SK-N-SH (cell line): ENCODE data around the gene C12orf75. TPM values are rescaled to one million over a fixed set of nuclear protein-coding genes. Genes with fewer than 3 reads are reported as not detected.
A peak's percentile ranks its signal among the peaks of the same experiment; 100 is the strongest.

Source experiments
- CTCF ChIA-PET: fragments of 300-600, 350-600 bp; formaldehyde crosslinking; extraction: SDS; loops from one replicate; lab custom pipeline; 2021; lab: Yijun Ruan, JAX
- POLR2A ChIA-PET: fragments of 350-600 bp; sonication (Branson Sonifier 250); formaldehyde crosslinking; extraction: SDS; loops from one replicate; lab custom pipeline; 2020; ENCODE audit warnings: antibody characterized with exemption, inconsistent platforms; lab: Yijun Ruan, JAX
- DNase-seq: peaks from one replicate; pipeline ENCODE4 v3.0.0; 2012
- H2AFZ ChIP-seq: fragments of 200-600 bp; sonication (generic); 2 replicates; pipeline ENCODE4 v1.8.1; 2016; ENCODE audit warnings: antibody characterized with exemption, mild to moderate bottlenecking, low read depth
- H3F3A ChIP-seq: fragments of 200-600 bp; sonication (generic); replicated peaks from 2 replicates; pipeline ENCODE3; 2016; ENCODE audit warnings: antibody characterized with exemption, mild to moderate bottlenecking; ENCODE audit not compliant: insufficient read depth
- H3K27ac ChIP-seq, 2 experiments: fragments of 200-500 bp in 1 of 2; fragments of 200-600 bp in 1 of 2; sonication (Bioruptor generic) in 1 of 2; sonication (generic), shearing (Covaris generic) in 1 of 2; 2 replicates each; pipeline versions ENCODE4 v1.5.1 to v1.6.1; 2014 to 2016; ENCODE audit warnings: low read depth in 2 of 2, inconsistent platforms in 1 of 2, low read length in 1 of 2, mild to moderate bottlenecking in 1 of 2, mixed read lengths in 1 of 2
- H3K27me3 ChIP-seq: fragments of 200-600 bp; sonication (generic), shearing (Covaris generic); 2 replicates; pipeline ENCODE4 v1.6.1; 2016; ENCODE audit warnings: mixed run types; ENCODE audit not compliant: insufficient read depth
- H3K36me3 ChIP-seq, 2 experiments: fragments of 200-500 bp in 1 of 2; fragments of 200-600 bp in 1 of 2; sonication (Bioruptor generic) in 1 of 2; sonication (generic) in 1 of 2; replicated peaks in 1 of 2; 2 replicates each; pipeline versions ENCODE3 to v1.5.1; 2014 to 2016; ENCODE audit warnings: low read length in 1 of 2, mild to moderate bottlenecking in 1 of 2; ENCODE audit not compliant: insufficient read depth in 2 of 2, control insufficient read depth in 1 of 2
- H3K4me1 ChIP-seq, 2 experiments: fragments of 200-500 bp in 1 of 2; fragments of 200-600 bp in 1 of 2; sonication (Bioruptor generic) in 1 of 2; sonication (generic), shearing (Covaris generic) in 1 of 2; 2 replicates each; pipeline versions ENCODE4 v1.5.1 to v1.6.1; 2014 to 2016; ENCODE audit warnings: low read depth in 1 of 2, low read length in 1 of 2, mixed run types in 1 of 2; ENCODE audit not compliant: insufficient read depth in 2 of 2, control insufficient read depth in 1 of 2
- H3K4me2 ChIP-seq: fragments of 200-600 bp; sonication (generic), shearing (Covaris generic); 2 replicates; pipeline ENCODE4 v1.6.1; 2017; ENCODE audit warnings: mixed run types
- H3K4me3 ChIP-seq, 2 experiments: fragments of 200-500 bp in 1 of 2; fragments of 200-600 bp in 1 of 2; sonication (Bioruptor generic) in 1 of 2; sonication (generic), shearing (Covaris generic) in 1 of 2; 2 replicates each; pipeline versions ENCODE4 v1.5.1 to v1.8.1; 2014 to 2016; ENCODE audit warnings: low read depth in 2 of 2, inconsistent platforms in 1 of 2, low read length in 1 of 2, mild to moderate bottlenecking in 1 of 2, mixed read lengths in 1 of 2, moderate library complexity in 1 of 2
- H3K79me2 ChIP-seq: fragments of 200-600 bp; sonication (generic); 2 replicates; pipeline ENCODE4 v1.8.1; 2017; ENCODE audit warnings: mild to moderate bottlenecking; ENCODE audit not compliant: insufficient read depth
- H3K9ac ChIP-seq: fragments of 200-600 bp; sonication (generic); 2 replicates; pipeline ENCODE4 v1.6.1; 2017; ENCODE audit warnings: mixed run types
- H3K9me2 ChIP-seq: fragments of 200-600 bp; sonication (generic); 2 replicates; pipeline ENCODE4 v1.6.1; 2017; ENCODE audit warnings: mixed run types
- H3K9me3 ChIP-seq: fragments of 200-600 bp; sonication (generic); 2 replicates; pipeline ENCODE4 v1.6.1; 2017; ENCODE audit warnings: mixed run types, mild to moderate bottlenecking, moderate library complexity
- H4K20me1 ChIP-seq: fragments of 200-600 bp; sonication (generic); 2 replicates; pipeline ENCODE4 v1.6.1; 2017; ENCODE audit warnings: mild to moderate bottlenecking, mixed run types; ENCODE audit not compliant: insufficient read depth
- ELF1 ChIP-seq: IDR thresholded peaks from 2 replicates; pipeline ENCODE4 v1.4.0; 2012
- FOXM1 ChIP-seq: IDR thresholded peaks from 2 replicates; pipeline ENCODE4 v1.4.0; 2012; ENCODE audit warnings: low read depth, mild to moderate bottlenecking
- GATA2 ChIP-seq: sonication (generic); formaldehyde crosslinking; IDR thresholded peaks from 2 replicates; pipeline ENCODE4 v1.5.0; 2020; ENCODE audit warnings: mild to moderate bottlenecking, missing genetic modification reagents
- NRF1 ChIP-seq: IDR thresholded peaks from 2 replicates; pipeline ENCODE4 v1.6.1; 2012; ENCODE audit warnings: low read depth, mild to moderate bottlenecking, low read length
- RCOR1 ChIP-seq: fragments of 150-350 bp; IDR thresholded peaks from 2 replicates; pipeline ENCODE4 v1.6.1; 2017; ENCODE audit warnings: antibody characterized with exemption, low read length
- RXRA ChIP-seq: IDR thresholded peaks from 2 replicates; pipeline ENCODE4 v1.4.0; 2012; ENCODE audit warnings: low read depth, mild to moderate bottlenecking, borderline replicate concordance
- SIN3A ChIP-seq: IDR thresholded peaks from 2 replicates; pipeline ENCODE4 v1.6.1; 2012; ENCODE audit warnings: low read depth, mild to moderate bottlenecking, low read length, moderate library complexity, borderline replicate concordance
- WGBS: methylation state at CpG from one replicate; pipeline ENCODE4 v1.1.6; 2017; ENCODE audit warnings: low lambda C conversion rate; 5-methylcytosine and 5-hydroxymethylcytosine counted together
- polyA plus RNA-seq, 3 experiments: library from polyadenylated mRNA; depleted of rRNA; stranded (reverse); fragments of >200 nt; gene quantifications; 2 replicates each; pipeline ENCODE4 v1.2.3, GENCODE V29; 2012
- TF ChIP-seq, protein P1 (sequence below): IDR thresholded peaks from 2 replicates; pipeline ENCODE4; 2012
- TF ChIP-seq, protein P2 (sequence below): fragments of 200-600 bp; sonication (generic); IDR thresholded peaks from 2 replicates; pipeline ENCODE4 v1.6.1; 2017; ENCODE audit warnings: antibody characterized with exemption, mild to moderate bottlenecking, moderate library complexity
- TF ChIP-seq, protein P3 (sequence below): IDR thresholded peaks from 2 replicates; pipeline ENCODE4 v1.4.0; 2012; ENCODE audit warnings: low read depth, borderline replicate concordance

Gene C12orf75
- polyA plus RNA-seq, 1 of the 3 experiments (the other 2 are of a cell fraction), result 221 TPM

DNA sequence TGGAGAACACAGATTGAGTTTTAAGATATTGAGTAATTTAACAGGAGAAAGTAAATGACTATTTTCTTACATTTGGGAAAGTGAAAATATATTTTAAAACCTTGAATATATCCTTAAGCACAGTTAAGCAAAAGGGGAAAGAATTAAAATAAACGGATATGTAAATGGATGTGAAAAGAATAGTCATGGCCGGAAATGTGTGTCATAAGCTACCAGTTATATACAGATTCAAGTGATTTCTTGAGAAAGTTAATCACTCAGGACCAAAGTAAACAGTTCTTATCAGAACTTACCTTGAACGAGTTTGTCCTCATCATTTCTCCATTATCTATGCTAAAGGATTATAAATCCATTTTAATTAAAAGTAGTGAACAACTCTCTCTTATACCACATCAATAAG is 33.4 kb downstream of the C12orf75 start:
- no peak overlapping the region for H3K9ac ChIP-seq
- H4K20me1 ChIP-seq, result peaks cover 50% of the 10 kb centered on the region
- POLR2A ChIA-PET, result no interaction called here
- H3F3A ChIP-seq, result peaks cover 40% of the 10 kb centered on the region
- H3K36me3 ChIP-seq, result peaks cover 34 to 89% of the 10 kb centered on the region in 2 experiments
- H3K4me3 ChIP-seq, result no peak overlapping the region
- H3K79me2 ChIP-seq, result peaks cover 100% of the 10 kb centered on the region
- H3K9me3 ChIP-seq, result no peaks in the 10 kb centered on the region
- no peaks in the 10 kb centered on the region for H3K9me2 ChIP-seq
- no peak overlapping the region for H3K4me2 ChIP-seq
- H3K4me1 ChIP-seq, result no peaks in the 10 kb centered on the region
- 94% methylated on average over 3 of the region's 3 CpGs for WGBS
- H2AFZ ChIP-seq, result no peak overlapping the region
- no peaks in the 10 kb centered on the region for H3K27me3 ChIP-seq
- CTCF ChIA-PET, result interaction anchor here (0.8 kb wide), 1 partner anchor 20 kb away, joined by 3 read pairs; no protein-coding TSS in a partner anchor
- DNase-seq, result no peak
- TF ChIP-seq FOXM1 (no peak), RCOR1 (no peak), GATA2 (CRISPR knock-in tag) (no peak), ELF1 (no peak), NRF1 (no peak)
- no peak overlapping the region; a peak in 1 of 4 replicates for H3K27ac ChIP-seq

DNA sequence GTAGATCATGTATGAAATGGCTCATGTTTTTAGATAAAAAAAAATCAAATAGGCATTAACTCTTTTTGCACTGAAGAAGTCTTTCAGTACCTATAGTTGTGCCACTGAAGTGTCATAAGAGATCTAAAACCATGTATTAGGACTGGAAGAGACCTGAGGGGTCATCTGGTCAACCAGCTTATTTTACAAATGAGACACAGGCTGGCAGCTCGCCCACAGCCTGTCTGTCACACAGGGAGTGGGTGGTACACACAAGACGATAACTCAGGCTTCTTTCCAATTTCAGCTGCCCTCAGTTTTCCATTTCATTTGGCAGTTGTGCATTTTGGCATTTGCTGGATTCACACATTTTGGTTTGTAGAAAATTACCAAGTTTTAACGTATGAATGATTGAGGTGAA is 34.7 kb downstream of the C12orf75 start:
- POLR2A ChIA-PET, result no interaction called here

DNA sequence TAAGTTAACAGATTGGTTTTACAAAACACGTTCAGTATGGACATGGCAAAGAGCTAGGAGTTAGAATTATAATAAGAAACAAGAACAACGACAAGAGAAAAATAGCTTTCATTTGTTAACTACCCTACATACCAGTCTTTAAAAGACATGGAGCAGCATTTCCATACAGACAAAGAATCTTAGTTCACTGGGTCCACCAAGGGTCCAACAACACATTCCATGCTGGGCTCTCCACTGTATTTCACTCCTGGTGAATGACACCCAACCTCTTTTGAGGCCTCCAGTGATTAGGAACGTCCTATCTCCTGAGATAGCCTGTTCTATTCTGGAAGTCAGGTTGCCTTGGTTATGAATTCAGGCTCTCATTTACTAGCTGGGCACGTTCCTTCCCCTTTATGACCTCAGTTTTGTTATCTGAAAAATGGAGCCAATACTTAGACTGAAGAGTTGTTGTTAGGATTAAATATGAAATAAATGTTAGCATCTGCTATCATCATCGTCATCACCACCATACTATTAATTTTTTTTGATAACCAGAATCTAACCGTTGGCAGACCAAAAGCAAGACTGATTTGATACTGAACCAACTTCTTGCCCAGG is 37.7 kb downstream of the C12orf75 start:
- Histone ChIP-seq H3K27ac (no peak overlapping the region), H3K27me3 (no peaks in the 10 kb centered on the region), H3K36me3 (peaks cover 43 to 96% of the 10 kb centered on the region in 2 experiments), H3K9me3 (no peaks in the 10 kb centered on the region), H3K79me2 (peaks cover 91% of the 10 kb centered on the region), H2AFZ (no peak overlapping the region), H4K20me1 (peaks cover 17% of the 10 kb centered on the region; the same call in 1 of the 2 replicates), H3K4me3 (no peak overlapping the region), H3K9ac (no peak overlapping the region), H3K4me2 (no peak overlapping the region), H3F3A (peaks cover 51% of the 10 kb centered on the region), H3K4me1 (no peaks in the 10 kb centered on the region), H3K9me2 (no peaks in the 10 kb centered on the region)
- CTCF ChIA-PET, result interaction anchor here (0.9 to 1.4 kb wide), 3 partner anchors 13 to 36 kb away, joined by 3 read pairs; no protein-coding TSS in a partner anchor
- TF ChIP-seq, protein P1, sequence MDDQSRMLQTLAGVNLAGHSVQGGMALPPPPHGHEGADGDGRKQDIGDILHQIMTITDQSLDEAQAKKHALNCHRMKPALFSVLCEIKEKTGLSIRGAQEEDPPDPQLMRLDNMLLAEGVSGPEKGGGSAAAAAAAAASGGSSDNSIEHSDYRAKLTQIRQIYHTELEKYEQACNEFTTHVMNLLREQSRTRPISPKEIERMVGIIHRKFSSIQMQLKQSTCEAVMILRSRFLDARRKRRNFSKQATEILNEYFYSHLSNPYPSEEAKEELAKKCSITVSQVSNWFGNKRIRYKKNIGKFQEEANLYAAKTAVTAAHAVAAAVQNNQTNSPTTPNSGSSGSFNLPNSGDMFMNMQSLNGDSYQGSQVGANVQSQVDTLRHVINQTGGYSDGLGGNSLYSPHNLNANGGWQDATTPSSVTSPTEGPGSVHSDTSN, result no peak
- TF ChIP-seq ELF1 (no peak), SIN3A (no peak)
- TF ChIP-seq, protein P2, sequence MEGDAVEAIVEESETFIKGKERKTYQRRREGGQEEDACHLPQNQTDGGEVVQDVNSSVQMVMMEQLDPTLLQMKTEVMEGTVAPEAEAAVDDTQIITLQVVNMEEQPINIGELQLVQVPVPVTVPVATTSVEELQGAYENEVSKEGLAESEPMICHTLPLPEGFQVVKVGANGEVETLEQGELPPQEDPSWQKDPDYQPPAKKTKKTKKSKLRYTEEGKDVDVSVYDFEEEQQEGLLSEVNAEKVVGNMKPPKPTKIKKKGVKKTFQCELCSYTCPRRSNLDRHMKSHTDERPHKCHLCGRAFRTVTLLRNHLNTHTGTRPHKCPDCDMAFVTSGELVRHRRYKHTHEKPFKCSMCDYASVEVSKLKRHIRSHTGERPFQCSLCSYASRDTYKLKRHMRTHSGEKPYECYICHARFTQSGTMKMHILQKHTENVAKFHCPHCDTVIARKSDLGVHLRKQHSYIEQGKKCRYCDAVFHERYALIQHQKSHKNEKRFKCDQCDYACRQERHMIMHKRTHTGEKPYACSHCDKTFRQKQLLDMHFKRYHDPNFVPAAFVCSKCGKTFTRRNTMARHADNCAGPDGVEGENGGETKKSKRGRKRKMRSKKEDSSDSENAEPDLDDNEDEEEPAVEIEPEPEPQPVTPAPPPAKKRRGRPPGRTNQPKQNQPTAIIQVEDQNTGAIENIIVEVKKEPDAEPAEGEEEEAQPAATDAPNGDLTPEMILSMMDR, result no peak
- TF ChIP-seq, protein P3, sequence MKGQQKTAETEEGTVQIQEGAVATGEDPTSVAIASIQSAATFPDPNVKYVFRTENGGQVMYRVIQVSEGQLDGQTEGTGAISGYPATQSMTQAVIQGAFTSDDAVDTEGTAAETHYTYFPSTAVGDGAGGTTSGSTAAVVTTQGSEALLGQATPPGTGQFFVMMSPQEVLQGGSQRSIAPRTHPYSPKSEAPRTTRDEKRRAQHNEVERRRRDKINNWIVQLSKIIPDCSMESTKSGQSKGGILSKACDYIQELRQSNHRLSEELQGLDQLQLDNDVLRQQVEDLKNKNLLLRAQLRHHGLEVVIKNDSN, result no peak
- POLR2A ChIA-PET, result no interaction called here
- DNase-seq, result no peak
- 98% methylated on average over 6 of the region's 6 CpGs for WGBS

More for the DNA sequence above, 34.7 kb downstream of the C12orf75 start:
- no peaks in the 10 kb centered on the region for H3K9me3 ChIP-seq
- H3K27ac ChIP-seq, result no peak overlapping the region
- CTCF ChIA-PET, result no interaction called here
- no peaks in the 10 kb centered on the region for H3K9me2 ChIP-seq
- H3K4me3 ChIP-seq, result no peak overlapping the region
- H3K27me3 ChIP-seq, result no peaks in the 10 kb centered on the region
- peaks cover 42% of the 10 kb centered on the region for H3F3A ChIP-seq
- H3K79me2 ChIP-seq, result peaks cover 99% of the 10 kb centered on the region
- TF ChIP-seq, protein P1, result peak; percentile 44; the same call in 1 of the 2 replicates
- TF ChIP-seq RXRA, result no peak
- H2AFZ ChIP-seq, result no peak overlapping the region
- H3K36me3 ChIP-seq, result peaks cover 37 to 88% of the 10 kb centered on the region in 2 experiments
- 82% methylated on average over 3 of the region's 3 CpGs for WGBS
- peaks cover 36% of the 10 kb centered on the region; the same call in 1 of the 2 replicates for H4K20me1 ChIP-seq
- no peaks in the 10 kb centered on the region for H3K4me1 ChIP-seq
- no peak overlapping the region for H3K9ac ChIP-seq
- no peak overlapping the region for H3K4me2 ChIP-seq
- no peak for DNase-seq
